GM18520 (cell line): ENCODE data around the gene FERD3L.
"Not testable (repeated sequence)": the region's sequence is repeated elsewhere in the genome, so short reads cannot be mapped to it uniquely, and the experiment has no call there.

Experiments
- ATAC-seq: cut with Tn5 transposase; IDR thresholded peaks from one replicate; pipeline ENCODE4 v1.9.1; 2021; ENCODE audit not compliant: unreplicated experiment

FERD3L gene

GRCh38 chr7:19144661-19145433, at the start of gene FERD3L:
FERD3L (minus strand) TSS chr7:19145421; CDS start chr7:19145362, 59 bp downstream.
- ATAC-seq: no peak

DNA sequence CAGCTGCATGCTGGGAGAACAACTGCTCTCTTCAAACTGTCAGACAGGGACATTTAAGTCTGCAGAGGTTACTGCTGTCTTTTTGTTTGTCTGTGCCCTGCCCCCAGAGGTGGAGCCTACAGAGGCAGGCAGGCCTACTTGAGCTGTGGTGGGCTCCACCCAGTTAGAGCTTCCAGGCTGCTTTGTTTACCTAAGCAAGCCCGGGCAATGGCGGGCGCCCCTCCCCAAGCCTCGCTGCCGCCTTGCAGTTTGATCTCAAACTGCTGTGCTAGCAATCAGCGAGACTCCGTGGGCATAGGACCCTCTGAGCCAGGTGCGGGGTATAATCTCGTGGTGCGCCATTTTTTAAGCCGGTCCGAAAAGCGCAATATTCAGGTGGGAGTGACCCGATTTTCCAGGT, 49.2 kb upstream of the FERD3L start:
- not testable (repeated sequence) for ATAC-seq

GRCh38 chr7:19181634-19182033, 36.4 kb upstream of the FERD3L start:
- no peak for ATAC-seq

GRCh38 chr7:19178595-19178994, 33.4 kb upstream of the FERD3L start:
- no peak for ATAC-seq

GRCh38 chr7:19177269-19177668, 32.0 kb upstream of the FERD3L start:
- no peak for ATAC-seq

- ATAC-seq: no peak
Measured at GRCh38 chr7:19175241-19175640, 30.0 kb upstream of the FERD3L start.

DNA sequence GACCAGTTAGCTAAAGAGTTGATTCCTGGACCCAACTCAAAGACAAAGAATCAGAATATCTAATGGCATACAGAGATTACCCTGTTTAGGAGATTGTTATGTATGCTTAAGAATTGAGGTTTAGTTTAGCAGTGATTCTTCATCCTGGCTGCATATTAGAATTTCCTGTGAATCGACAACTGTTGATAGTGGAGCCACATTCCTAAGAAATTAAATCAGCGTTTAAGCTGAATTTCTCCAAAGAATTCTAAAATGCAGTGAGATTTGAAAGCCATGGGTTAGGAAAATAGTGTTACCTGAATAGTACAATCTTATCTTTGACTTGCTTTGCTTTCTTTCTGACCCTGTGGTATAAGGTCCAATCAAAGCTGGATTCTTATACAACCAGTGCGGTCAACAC, 16.4 kb upstream of the FERD3L start:
- ATAC-seq: no peak

DNA sequence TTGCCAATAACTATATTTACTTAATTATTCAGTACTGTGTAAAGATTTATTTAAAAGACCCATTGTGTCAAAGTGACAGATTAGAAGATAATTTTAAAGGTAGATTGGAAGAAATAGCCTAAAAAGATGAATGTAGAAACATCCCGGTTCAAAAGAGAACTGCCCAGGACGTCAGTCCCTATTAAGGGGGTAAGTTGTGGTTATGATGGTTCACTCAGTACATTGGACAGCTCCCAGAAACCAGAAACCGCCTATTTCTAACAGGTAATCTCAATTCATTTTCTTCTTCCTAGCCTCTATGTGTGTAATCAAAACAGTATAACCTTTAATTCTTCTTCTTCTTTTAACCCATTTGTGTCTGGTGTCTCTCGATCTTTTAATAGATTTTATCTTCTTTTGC, 1.5 kb upstream of the FERD3L start:
- no peak for ATAC-seq

DNA sequence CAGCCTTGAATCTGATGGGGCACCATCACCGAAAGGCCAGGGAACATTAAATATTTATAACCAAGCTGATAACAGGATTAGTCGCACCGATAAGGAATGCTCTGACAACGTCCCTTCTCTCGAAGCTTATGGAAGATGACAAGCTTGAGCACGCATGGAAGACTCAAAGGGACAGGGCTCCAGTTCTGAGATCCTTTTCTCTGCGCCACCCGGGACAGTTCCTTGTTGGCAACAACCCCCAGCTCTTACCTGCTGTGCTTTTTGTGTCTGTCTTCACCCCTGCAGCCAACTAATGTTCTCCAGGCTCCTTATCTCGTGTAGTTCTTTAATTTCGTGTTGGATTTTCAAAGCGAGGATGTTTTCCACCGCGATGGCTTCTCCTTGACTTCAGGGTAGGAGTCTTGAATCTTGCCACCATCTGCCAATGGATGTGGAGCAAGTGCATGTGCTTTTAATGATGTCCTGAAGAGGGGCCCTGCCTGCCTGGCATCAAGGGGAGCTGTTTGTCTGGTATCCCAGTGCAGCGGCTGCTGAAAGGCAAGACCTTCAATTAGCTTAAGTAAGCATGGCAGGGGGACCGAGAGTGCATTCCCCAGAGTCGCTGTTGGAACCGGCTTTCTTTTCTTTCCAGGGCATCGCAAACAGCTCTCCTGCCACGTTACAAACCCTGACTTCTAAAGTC, 354 bp upstream of the FERD3L start:
- ATAC-seq: no peak

DNA sequence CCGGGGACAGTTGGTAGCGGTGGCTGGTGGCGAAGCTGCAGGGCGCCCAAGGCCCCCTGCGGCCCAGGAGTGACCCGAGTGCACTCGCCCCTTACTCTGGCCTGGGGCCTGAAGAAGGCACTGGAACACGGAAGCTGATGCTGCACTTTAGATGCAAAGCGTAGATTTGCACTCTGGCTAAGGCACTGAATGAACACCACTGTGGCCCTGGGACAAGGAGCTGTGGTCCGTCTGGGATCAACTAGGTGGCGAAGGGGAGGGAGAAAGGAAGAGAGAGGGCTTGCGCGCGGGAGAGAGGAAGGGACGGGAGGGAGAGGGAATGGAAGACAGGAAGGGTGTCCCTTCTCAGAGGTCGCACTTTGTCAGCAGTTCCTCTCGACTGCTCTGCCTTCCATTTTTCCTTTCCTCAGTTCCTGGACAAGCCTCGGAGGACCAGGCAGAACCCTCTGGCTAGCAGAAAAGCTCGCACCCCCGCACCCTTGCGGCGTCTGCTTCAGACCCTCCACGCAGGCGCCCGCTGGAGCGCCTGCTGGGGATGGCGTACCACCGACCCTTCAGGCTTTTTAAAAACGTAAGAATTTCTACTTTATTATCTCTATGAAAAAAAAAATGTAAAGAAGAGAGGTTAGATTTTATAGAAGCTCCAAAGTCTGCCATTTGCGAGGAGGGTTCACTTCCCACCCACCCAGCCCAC, 1.2 kb downstream of the FERD3L start:
- no peak for ATAC-seq

GRCh38 chr7:19139706-19140327, 5.4 kb downstream of the FERD3L start:
- ATAC-seq: no peak

DNA sequence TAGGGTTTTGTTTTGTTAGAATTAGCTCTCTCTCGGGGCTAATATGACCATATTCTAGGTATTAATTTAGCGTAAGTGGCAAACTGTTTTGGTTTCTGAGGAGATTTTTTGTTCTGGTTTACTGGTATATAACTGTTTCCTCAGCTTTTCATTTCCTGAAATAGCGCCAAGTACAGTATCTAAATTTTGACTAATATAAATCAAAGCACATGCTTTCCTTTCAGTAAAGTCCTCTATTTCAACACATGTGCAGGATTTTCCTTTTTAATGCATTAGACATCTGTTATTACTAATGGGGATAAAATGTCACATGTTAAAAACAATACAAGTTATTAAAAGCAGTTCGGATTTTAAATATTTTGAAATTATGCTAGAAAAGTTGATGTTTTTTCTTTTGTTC, 11.3 kb downstream of the FERD3L start:
- ATAC-seq: no peak

GRCh38 chr7:19133390-19133789, 11.8 kb downstream of the FERD3L start:
- no peak for ATAC-seq

DNA sequence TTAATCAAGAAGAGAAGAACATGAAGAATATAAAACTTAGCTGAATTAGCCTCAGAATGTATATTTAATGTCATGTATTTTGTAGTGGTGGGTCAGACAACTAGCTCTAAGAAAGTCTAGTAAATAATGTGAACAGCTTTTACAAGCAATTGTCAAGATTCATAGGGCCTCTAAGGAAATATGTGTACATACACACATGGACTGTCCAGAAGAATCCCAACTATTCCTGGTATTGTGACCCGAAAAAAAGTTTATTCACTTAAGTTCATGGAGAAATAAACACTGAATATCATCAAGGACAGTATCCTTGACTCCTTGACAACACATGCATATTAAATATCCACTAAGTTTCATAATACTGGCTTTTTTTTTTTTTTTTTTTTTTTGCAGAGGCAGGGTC, 16.4 kb downstream of the FERD3L start:
- no peak for ATAC-seq

DNA sequence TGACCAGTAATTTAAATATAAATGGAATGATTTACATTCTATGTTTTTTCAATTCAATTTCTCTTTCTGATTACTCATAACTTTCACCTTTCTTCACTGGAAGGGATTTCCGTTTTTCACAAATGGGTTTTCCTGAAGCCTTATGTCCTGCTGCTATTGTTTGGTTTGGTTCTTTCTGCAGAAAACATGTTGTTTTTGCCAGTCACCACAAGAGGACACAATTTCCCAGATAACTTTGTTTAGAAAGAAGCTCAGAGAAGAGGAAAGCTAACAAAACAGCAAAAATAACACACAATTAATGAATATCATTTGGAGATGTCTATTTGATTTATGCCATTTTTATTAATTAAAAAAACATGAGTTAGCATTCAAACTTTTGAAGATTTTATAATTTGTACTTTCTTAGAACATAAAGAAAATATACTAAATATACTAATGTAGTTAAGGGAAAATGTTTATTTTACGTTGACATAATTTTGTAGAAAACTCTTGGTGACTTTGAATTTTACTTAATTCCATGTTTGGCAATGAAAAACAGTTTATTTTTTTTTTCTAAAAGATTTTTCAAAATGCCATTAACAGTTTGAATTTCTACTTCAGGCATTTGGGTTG, 23.1 kb downstream of the FERD3L start:
- ATAC-seq: no peak

DNA sequence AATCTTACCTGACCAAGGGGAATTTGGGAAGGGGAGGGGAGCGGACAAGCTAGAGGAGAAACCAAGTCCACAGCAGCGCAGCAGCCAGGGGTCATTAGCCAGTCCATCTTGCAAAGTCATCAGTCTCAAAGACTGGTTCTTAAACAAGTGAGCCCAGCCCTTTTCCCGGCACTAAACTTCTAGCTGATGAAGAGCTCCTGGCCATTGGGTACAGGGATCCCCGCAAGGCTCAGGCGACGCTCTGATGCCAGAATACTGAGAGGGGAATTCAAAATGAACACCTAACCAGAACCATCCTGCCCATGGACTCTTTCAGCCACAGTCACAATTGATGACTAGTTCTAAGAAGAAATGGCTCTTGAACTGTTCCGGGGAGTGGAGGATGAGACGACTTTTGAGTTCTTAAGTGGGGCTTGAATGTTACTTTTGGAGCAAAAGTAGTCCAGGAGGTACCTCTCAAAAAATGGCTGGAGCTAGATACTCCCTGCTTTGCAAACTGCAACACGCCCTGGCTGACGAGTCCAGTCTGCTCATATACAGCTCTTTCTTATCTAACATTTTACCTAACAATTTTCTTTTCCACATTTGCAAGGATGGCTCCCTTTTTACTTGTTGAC, 25.2 kb downstream of the FERD3L start:
- ATAC-seq: no peak

DNA sequence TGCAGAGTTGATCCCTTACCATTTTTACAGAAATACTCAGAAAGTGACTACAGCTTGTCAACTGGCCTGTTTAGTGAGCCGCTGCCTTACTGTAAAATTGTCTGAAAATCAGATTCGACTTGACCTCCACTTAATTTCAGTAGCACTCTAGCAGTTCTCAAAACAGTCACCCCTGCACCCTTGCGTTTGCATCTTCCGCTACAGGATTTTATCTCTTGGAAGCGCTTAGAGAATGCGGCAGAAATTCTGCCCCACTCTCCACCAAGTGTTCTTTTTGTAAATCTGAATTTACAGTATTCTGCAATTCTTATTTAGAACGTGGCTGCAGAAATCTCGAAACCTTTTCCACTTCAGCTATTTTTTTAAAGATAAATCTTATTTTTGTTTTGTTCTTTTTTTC, 25.8 kb downstream of the FERD3L start:
- ATAC-seq: no peak

GRCh38 chr7:19118636-19119371, 26.4 kb downstream of the FERD3L start:
- ATAC-seq: no peak

DNA sequence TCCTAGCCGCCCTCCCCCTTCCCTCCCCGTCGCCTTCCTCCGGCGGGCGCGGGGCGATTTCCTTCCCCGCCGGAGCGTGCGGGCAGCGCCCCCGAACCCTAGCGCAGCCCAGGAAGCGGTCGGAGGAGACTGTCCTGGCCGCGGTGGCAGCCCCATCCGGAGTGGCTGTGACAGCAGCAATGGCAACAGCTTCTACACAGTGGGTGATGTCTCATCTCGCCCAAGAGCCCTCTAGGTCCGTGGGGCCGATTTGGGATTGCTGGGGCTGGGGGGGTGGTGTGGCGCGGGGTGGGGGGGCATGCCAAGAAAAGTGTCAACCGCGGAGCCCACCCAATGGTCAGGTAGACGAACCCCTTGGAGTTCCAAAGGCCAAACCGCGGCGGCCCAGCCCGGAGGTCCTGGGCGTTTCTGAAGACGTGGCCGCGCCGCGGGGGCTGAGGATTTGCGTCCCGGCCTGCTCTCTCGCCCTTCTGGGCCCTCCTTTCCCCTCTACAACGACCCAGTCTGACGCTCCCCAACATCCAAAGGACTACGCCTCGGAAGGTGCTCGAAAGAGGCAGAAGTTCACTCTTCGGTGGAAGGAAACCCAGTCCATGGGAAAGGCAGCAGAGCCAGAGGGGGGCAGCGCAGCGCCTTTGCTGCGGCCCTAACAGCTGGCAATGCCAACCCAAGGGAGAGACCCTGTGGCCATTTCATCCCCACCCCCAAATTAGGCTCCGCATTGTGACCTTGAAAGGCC, 27.2 kb downstream of the FERD3L start:
- ATAC-seq: no peak
